ENCODE results near the gene COG3.
"Not testable (repeated sequence)": the region's sequence is repeated elsewhere in the genome, so short reads cannot be mapped to it uniquely, and the experiment has no call there.

The COG3 gene, protein sequence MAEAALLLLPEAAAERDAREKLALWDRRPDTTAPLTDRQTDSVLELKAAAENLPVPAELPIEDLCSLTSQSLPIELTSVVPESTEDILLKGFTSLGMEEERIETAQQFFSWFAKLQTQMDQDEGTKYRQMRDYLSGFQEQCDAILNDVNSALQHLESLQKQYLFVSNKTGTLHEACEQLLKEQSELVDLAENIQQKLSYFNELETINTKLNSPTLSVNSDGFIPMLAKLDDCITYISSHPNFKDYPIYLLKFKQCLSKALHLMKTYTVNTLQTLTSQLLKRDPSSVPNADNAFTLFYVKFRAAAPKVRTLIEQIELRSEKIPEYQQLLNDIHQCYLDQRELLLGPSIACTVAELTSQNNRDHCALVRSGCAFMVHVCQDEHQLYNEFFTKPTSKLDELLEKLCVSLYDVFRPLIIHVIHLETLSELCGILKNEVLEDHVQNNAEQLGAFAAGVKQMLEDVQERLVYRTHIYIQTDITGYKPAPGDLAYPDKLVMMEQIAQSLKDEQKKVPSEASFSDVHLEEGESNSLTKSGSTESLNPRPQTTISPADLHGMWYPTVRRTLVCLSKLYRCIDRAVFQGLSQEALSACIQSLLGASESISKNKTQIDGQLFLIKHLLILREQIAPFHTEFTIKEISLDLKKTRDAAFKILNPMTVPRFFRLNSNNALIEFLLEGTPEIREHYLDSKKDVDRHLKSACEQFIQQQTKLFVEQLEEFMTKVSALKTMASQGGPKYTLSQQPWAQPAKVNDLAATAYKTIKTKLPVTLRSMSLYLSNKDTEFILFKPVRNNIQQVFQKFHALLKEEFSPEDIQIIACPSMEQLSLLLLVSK

GRCh38 chr13:45464687-45465453 is at the start of gene COG3:
COG3 (plus strand) TSS chr13:45464939; CDS start chr13:45465037, 98 bp downstream.
- peak within 1 kb of the TSS; percentile 74 to 97 (median 93) for H3K9ac ChIP-seq (ENCODE audit: low read length in 5 of 5)
- no peaks in the 10 kb centered on the region for H3K9me3 ChIP-seq (ENCODE audit: control insufficient read depth in 5 of 5, low read length in 5 of 5)
- H3K27me3 ChIP-seq (ENCODE audit: control insufficient read depth in 5 of 5, insufficient read depth in 4 of 5, low read length in 5 of 5): no peaks in the 10 kb centered on the region
- peak within 1 kb of the TSS; percentile 83 to 98 (median 98) for H3K4me3 ChIP-seq (ENCODE audit: low read depth in 1 of 5, low read length in 5 of 5)
- H3K36me3 ChIP-seq (ENCODE audit: control insufficient read depth in 5 of 5, insufficient read depth in 5 of 5, low read length in 5 of 5): no peaks in the 10 kb centered on the region
- H3K27ac ChIP-seq (ENCODE audit: low read depth, low read length): peak within 1 kb of the TSS; percentile 88
- H3K4me1 ChIP-seq (ENCODE audit: control insufficient read depth in 5 of 5, insufficient read depth in 5 of 5, low read length in 5 of 5): peaks cover 0 to 30% (median 26%) of the 10 kb centered on the region in 5 donors

- H3K4me3 ChIP-seq (ENCODE audit: low read depth in 1 of 5, low read length in 5 of 5): peak overlapping the region; percentile 36 to 76 (median 63)
- H3K27me3 ChIP-seq (ENCODE audit: control insufficient read depth in 5 of 5, insufficient read depth in 4 of 5, low read length in 5 of 5): no peaks in the 10 kb centered on the region
- H3K9me3 ChIP-seq (ENCODE audit: control insufficient read depth in 5 of 5, low read length in 5 of 5): no peaks in the 10 kb centered on the region
- H3K36me3 ChIP-seq (ENCODE audit: control insufficient read depth in 5 of 5, insufficient read depth in 5 of 5, low read length in 5 of 5): peaks cover under 1 to 10% (median 6%) of the 10 kb centered on the region in 5 donors
- H3K9ac ChIP-seq (ENCODE audit: low read length in 5 of 5): peak overlapping the region in 4 of 5 donors; percentile 11 to 65 (median 48)
- H3K27ac ChIP-seq (ENCODE audit: low read depth, low read length): peak overlapping the region; percentile 86
- H3K4me1 ChIP-seq (ENCODE audit: control insufficient read depth in 5 of 5, insufficient read depth in 5 of 5, low read length in 5 of 5): peaks cover 6 to 49% (median 41%) of the 10 kb centered on the region in 5 donors
Measured at GRCh38 chr13:45415112-45415511, 49.6 kb upstream of the COG3 start.

DNA sequence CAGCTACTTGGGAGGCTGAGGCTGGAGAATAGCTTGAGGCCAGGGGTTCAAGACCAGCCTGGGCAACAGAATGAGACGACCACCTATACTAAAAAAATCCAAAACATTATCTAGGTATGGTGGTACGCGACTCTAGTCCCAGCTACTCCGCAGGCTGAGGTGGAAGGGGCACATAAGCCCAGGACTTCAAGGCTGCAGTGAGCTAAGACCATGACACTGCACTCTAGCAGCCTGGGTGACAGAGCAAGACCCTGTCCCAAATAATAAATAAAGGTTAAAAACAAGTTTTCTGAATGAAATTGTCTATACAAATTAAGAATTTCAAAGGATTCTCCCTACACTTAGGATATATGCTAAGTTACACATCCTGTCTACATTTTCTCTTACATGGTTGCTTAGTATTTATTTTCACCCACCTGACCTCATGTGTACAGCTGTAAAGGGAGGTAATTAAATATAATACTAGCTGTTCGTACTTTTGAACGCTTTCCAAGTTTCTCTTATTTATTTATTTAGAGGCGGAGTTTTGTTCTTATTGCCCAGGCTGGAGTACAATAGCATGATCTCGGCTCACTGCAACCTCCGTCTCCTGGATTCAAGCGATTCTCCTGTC is 48.1 kb upstream of the COG3 start:
- Histone ChIP-seq H3K27ac (ENCODE audit: low read depth, low read length) (peak overlapping the region; percentile 87), H3K4me3 (ENCODE audit: low read depth in 1 of 5, low read length in 5 of 5) (peak overlapping the region; percentile 39 to 86 (median 78)), H3K9ac (ENCODE audit: low read length in 5 of 5) (peak overlapping the region; percentile 1 to 80 (median 77)), H3K9me3 (ENCODE audit: control insufficient read depth in 5 of 5, low read length in 5 of 5) (no peaks in the 10 kb centered on the region), H3K4me1 (ENCODE audit: control insufficient read depth in 5 of 5, insufficient read depth in 5 of 5, low read length in 5 of 5) (peaks cover 6 to 49% (median 41%) of the 10 kb centered on the region in 5 donors), H3K36me3 (ENCODE audit: control insufficient read depth in 5 of 5, insufficient read depth in 5 of 5, low read length in 5 of 5) (no peaks in the 10 kb centered on the region), H3K27me3 (ENCODE audit: control insufficient read depth in 5 of 5, insufficient read depth in 4 of 5, low read length in 5 of 5) (no peaks in the 10 kb centered on the region)

DNA sequence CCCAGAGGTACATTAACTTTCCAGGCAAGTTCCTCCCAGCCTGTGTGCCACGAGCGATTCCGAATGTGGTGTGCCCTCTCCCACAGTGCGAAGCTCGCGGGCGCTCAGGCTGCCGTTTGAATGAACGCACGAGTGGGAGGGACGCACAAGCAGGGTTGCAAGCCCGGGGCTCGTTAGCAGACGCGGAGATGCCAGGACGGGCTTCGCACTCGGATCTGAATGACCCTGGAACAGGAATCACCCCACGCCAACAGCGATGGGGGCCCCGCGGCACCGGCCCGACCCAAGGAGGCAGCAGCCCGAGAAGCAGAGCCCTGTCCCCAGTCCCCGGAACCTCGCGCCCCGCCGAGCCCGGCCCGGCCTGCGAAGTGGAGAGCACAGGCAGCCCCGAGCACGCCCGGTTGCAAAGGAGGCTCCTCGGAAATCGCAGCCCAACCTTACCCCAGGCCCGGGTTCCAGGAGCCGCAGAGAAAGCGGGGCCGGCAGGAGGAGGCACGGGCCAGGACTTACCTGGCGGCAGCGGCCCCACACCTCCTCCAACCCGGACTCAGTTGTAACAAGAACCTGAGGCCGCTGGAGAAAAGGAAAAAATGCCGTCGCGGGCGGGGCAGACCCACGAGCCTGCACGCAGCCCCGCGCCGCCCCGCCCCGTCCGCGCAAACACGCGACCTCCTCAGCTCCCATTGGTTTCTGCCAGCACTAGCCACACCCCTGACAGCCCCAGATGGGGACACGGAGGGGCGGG is 46.8 kb upstream of the COG3 start, which contains the start of gene SLC25A30:
SLC25A30 (minus strand) TSS at position 584 of the 745 bp plus-strand sequence. CDS start 6,948 bp downstream, outside the sequence.
- H3K9ac ChIP-seq (ENCODE audit: low read length in 5 of 5): peak within 1 kb of the TSS; percentile 6 to 80 (median 77)
- no peaks in the 10 kb centered on the region for H3K9me3 ChIP-seq (ENCODE audit: control insufficient read depth in 5 of 5, low read length in 5 of 5)
- H3K27ac ChIP-seq (ENCODE audit: low read depth, low read length): peak within 1 kb of the TSS; percentile 87
- H3K4me1 ChIP-seq (ENCODE audit: control insufficient read depth in 5 of 5, insufficient read depth in 5 of 5, low read length in 5 of 5): peaks cover 4 to 40% (median 34%) of the 10 kb centered on the region in 5 donors
- H3K4me3 ChIP-seq (ENCODE audit: low read depth in 1 of 5, low read length in 5 of 5): peak within 1 kb of the TSS; percentile 73 to 86 (median 85)
- no peaks in the 10 kb centered on the region for H3K27me3 ChIP-seq (ENCODE audit: control insufficient read depth in 5 of 5, insufficient read depth in 4 of 5, low read length in 5 of 5)
- no peaks in the 10 kb centered on the region for H3K36me3 ChIP-seq (ENCODE audit: control insufficient read depth in 5 of 5, insufficient read depth in 5 of 5, low read length in 5 of 5)

DNA sequence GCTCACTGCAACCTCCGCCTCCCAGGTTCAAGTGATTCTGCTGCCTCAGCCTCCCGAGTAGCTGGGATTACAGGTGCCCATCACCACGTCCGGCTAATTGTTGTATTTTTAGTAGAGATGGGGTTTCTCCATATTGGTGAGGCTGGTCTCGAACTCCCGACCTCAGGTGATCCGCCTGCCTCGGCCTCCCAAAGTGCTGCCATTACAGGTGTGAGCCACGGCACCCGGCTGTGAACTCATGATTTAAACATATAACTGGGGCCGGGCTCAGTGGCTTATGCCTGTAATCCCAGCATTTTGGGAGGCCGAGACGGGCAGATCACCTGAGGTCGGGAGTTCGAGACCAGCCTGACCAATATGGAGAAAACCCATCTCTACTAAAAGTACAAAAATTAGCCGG is 45.4 kb upstream of the COG3 start:
- not testable (repeated sequence) for H3K27me3 ChIP-seq (ENCODE audit: control insufficient read depth in 5 of 5, insufficient read depth in 4 of 5, low read length in 5 of 5); H3K27ac ChIP-seq (ENCODE audit: low read depth, low read length)

GRCh38 chr13:45419945-45420344 is 44.8 kb upstream of the COG3 start:
- H3K36me3 ChIP-seq (ENCODE audit: control insufficient read depth in 5 of 5, insufficient read depth in 5 of 5, low read length in 5 of 5): no peaks in the 10 kb centered on the region
- H3K9ac ChIP-seq (ENCODE audit: low read length in 5 of 5): no peak overlapping the region
- H3K4me1 ChIP-seq (ENCODE audit: control insufficient read depth in 5 of 5, insufficient read depth in 5 of 5, low read length in 5 of 5): peaks cover 1 to 27% (median 23%) of the 10 kb centered on the region in 5 donors
- H3K27me3 ChIP-seq (ENCODE audit: control insufficient read depth in 5 of 5, insufficient read depth in 4 of 5, low read length in 5 of 5): no peaks in the 10 kb centered on the region
- no peak overlapping the region for H3K27ac ChIP-seq (ENCODE audit: low read depth, low read length)
- H3K9me3 ChIP-seq (ENCODE audit: control insufficient read depth in 5 of 5, low read length in 5 of 5): no peaks in the 10 kb centered on the region
- no peak overlapping the region for H3K4me3 ChIP-seq (ENCODE audit: low read depth in 1 of 5, low read length in 5 of 5)

More for the DNA sequence above, 45.4 kb upstream of the COG3 start:
- H3K36me3 ChIP-seq (ENCODE audit: control insufficient read depth in 5 of 5, insufficient read depth in 5 of 5, low read length in 5 of 5); H3K9ac ChIP-seq (ENCODE audit: low read length in 5 of 5); H3K4me3 ChIP-seq (ENCODE audit: low read depth in 1 of 5, low read length in 5 of 5); H3K9me3 ChIP-seq (ENCODE audit: control insufficient read depth in 5 of 5, low read length in 5 of 5): not testable (repeated sequence)
- H3K4me1 ChIP-seq (ENCODE audit: control insufficient read depth in 5 of 5, insufficient read depth in 5 of 5, low read length in 5 of 5): peaks cover 4 to 32% (median 28%) of the 10 kb centered on the region in 5 donors

DNA sequence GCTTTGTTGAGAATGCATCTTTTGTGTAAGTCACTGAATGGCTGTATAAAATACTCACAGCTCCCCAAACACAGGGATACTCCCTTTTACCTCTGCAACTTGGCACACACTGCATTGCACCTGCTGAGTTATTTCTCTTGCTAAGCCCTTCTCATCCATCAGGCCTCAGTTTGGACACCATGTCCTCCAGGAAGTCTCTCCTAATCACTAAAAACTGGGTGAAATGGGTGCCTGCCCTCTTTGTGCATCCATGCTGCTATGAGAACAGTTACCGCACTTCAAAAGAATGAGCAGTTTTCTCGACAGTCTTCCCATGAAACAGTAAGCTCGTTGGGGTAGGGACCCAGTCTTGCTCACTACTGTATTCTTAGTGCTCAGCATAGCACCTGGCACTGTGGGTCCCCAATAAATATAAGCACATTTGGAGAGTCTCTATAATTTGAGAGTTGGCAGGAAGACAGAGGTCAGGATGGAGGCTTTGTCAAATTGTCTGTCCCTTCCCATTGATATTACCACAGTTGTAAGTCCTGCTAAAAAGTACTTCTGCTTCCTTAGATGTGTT is 41.9 kb upstream of the COG3 start:
- no peak overlapping the region for H3K9ac ChIP-seq (ENCODE audit: low read length in 5 of 5)

DNA sequence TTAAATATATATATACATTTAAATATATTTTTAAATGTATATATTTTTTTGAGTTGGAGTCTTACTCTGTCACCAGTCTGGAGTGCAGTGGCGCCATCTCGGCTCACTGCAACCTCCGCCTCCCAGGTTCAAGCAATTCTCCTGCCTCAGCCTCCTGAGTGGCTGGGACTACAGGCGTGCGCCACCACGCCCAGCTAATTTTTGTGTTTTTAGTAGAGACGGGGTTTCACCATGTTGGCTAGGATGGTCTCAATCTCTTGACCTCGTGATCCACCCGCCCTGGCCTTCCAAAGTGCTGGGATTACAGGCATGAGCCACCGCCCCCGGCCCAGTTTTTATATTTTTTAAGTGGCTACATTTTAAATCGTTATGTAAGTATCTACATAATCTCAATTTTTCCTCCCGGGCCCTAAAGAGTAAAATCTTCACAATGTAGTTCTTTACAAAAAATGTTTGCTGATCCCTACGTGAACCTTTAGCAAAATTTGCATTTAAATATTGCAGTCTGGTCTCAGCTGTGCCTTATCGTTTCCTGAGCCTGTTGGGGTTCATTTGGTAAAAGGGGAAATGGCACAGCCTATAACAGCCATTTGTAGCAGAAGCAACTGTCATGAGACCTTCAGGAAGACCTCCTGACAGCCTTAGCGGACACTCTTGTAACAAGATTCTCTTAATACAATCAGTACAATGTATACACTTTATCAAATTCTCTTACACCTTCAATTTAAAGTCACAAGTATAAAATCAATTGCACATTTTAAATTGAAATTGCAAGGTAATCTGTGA is 38.5 kb upstream of the COG3 start:
- H3K36me3 ChIP-seq (ENCODE audit: control insufficient read depth in 5 of 5, insufficient read depth in 5 of 5, low read length in 5 of 5); H3K4me3 ChIP-seq (ENCODE audit: low read depth in 1 of 5, low read length in 5 of 5); H3K4me1 ChIP-seq (ENCODE audit: control insufficient read depth in 5 of 5, insufficient read depth in 5 of 5, low read length in 5 of 5); H3K27me3 ChIP-seq (ENCODE audit: control insufficient read depth in 5 of 5, insufficient read depth in 4 of 5, low read length in 5 of 5); H3K9ac ChIP-seq (ENCODE audit: low read length in 5 of 5); H3K27ac ChIP-seq (ENCODE audit: low read depth, low read length); H3K9me3 ChIP-seq (ENCODE audit: control insufficient read depth in 5 of 5, low read length in 5 of 5): not testable (repeated sequence)

More for the DNA sequence above, 41.9 kb upstream of the COG3 start:
- Histone ChIP-seq H3K27ac (ENCODE audit: low read depth, low read length) (no peak overlapping the region), H3K4me3 (ENCODE audit: low read depth in 1 of 5, low read length in 5 of 5) (no peak overlapping the region), H3K9me3 (ENCODE audit: control insufficient read depth in 5 of 5, low read length in 5 of 5) (no peaks in the 10 kb centered on the region), H3K4me1 (ENCODE audit: control insufficient read depth in 5 of 5, insufficient read depth in 5 of 5, low read length in 5 of 5) (peaks cover 0 to 8% (median 3%) of the 10 kb centered on the region in 5 donors), H3K27me3 (ENCODE audit: control insufficient read depth in 5 of 5, insufficient read depth in 4 of 5, low read length in 5 of 5) (no peaks in the 10 kb centered on the region), H3K36me3 (ENCODE audit: control insufficient read depth in 5 of 5, insufficient read depth in 5 of 5, low read length in 5 of 5) (no peaks in the 10 kb centered on the region)

Measured in subcutaneous abdominal adipose tissue (tissue), 5 donors.